GM12878 (cell line): Measurements from ENCODE around the gene SEMA4D. TPM values are rescaled to one million over a fixed set of nuclear protein-coding genes. Genes with fewer than 3 reads are reported as not detected.
A peak's percentile ranks its signal among the peaks of the same experiment; 100 is the strongest.

ENCODE experiments used
- BCL11A ChIP-seq: IDR thresholded peaks from 2 replicates; pipeline ENCODE4 v1.6.1; 2011; ENCODE audit warnings: low read depth, low read length
- BHLHE40 ChIP-seq, 2 experiments: fragments of 450-650 bp in 1 of 2; IDR thresholded peaks; 2 replicates each; pipeline ENCODE4 v1.6.1; 2011 to 2017; ENCODE audit warnings: low read depth in 2 of 2, borderline replicate concordance in 1 of 2, improper control_type of control experiment in 1 of 2, low read length in 1 of 2, mild to moderate bottlenecking in 1 of 2
- CHD2 ChIP-seq: IDR thresholded peaks from 2 replicates; pipeline ENCODE4 v1.6.1; 2011; ENCODE audit warnings: low read depth, low read length, improper control_type of control experiment, borderline replicate concordance
- ETV6 ChIP-seq, 2 experiments: fragments of 450-650 bp in 1 of 2; IDR thresholded peaks in 1 of 2; conservative IDR thresholded peaks in 1 of 2; 2 replicates each; pipeline ENCODE4 v1.6.1; 2014; ENCODE audit warnings: antibody characterized with exemption in 1 of 2, borderline replicate concordance in 1 of 2, low read depth in 1 of 2, mild to moderate bottlenecking in 1 of 2, moderate library complexity in 1 of 2
- GABPA ChIP-seq: IDR thresholded peaks from 2 replicates; pipeline ENCODE4 v1.6.1; 2014; ENCODE audit warnings: antibody characterized with exemption, low read depth, mild to moderate bottlenecking, inconsistent platforms
- HDAC2 ChIP-seq: fragments of 200-600 bp; sonication (generic); IDR thresholded peaks from 2 replicates; pipeline ENCODE4 v1.6.1; 2017
- MLLT1 ChIP-seq: fragments of 450-650 bp; IDR thresholded peaks from 2 replicates; pipeline ENCODE4 v1.6.1; 2016; ENCODE audit warnings: mild to moderate bottlenecking
- MYC ChIP-seq: IDR thresholded peaks from 2 replicates; pipeline ENCODE4 v1.6.1; 2011; ENCODE audit warnings: mild to moderate bottlenecking, low read length, moderate library complexity, inconsistent platforms; ENCODE audit not compliant: insufficient read depth, insufficient replicate concordance, insufficient read length, severe bottlenecking
- RAD51 ChIP-seq: fragments of 450-650 bp; IDR thresholded peaks from 2 replicates; pipeline ENCODE4 v1.6.1; 2016; ENCODE audit warnings: moderate library complexity, mild to moderate bottlenecking, inconsistent platforms
- RELB ChIP-seq: fragments of 450-650 bp; IDR thresholded peaks from 2 replicates; pipeline ENCODE4 v1.6.1; 2017; ENCODE audit warnings: low read depth, mild to moderate bottlenecking, moderate library complexity
- SP1 ChIP-seq: IDR thresholded peaks from one replicate; pipeline ENCODE4 v1.6.1; 2011; ENCODE audit warnings: low read depth, low read length
- TBL1XR1 ChIP-seq: IDR thresholded peaks from 2 replicates; pipeline ENCODE4 v1.6.1; 2012; ENCODE audit warnings: low read depth, low read length, improper control_type of control experiment
- ZNF687 ChIP-seq: fragments of 450-650 bp; IDR thresholded peaks from 2 replicates; pipeline ENCODE4 v1.6.1; 2017; ENCODE audit warnings: mild to moderate bottlenecking, moderate library complexity
- ZZZ3 ChIP-seq: IDR thresholded peaks from 2 replicates; pipeline ENCODE4 v1.6.1; 2011; ENCODE audit warnings: low read depth; ENCODE audit not compliant: control insufficient read depth, insufficient read length
- polyA plus RNA-seq, 11 experiments: library from polyadenylated mRNA; depleted of rRNA in 4 of 11; unstranded in 6 of 11; stranded (reverse) in 5 of 11; fragments of >200 nt; fragmentation: Nextera tagmentation in 4 of 11; fragmentation: Illumina TruSeq in 1 of 11; extraction: Ambion mirVana in 4 of 11; extraction: Trizol in 1 of 11; gene quantifications; 1 replicate in 1 of 11; 2 replicates in 10 of 11; pipeline versions ENCODE4 v1.2.1 to v1.2.3, GENCODE V29; 2011 to 2016; ENCODE audit warnings: inconsistent platforms in 2 of 11, missing spikeins in 2 of 11, low read depth in 1 of 11
- total RNA-seq, 4 experiments: library from RNA; depleted of rRNA in 3 of 4; stranded (reverse); fragments of >200 nt in 3 of 4; fragmentation: Illumina TruSeq in 1 of 4; extraction: Trizol in 1 of 4; gene quantifications; 2 replicates each; pipeline versions ENCODE4 v1.2.1 to v1.2.3, GENCODE V29; 2013 to 2021

SEMA4D gene
- total and polyA plus RNA-seq, 10 of the 15 experiments (the other 5 are each of a cell fraction or from before 2014, with no cell fraction given) = 15.1 to 136 (median 39.6) TPM

GRCh38 chr9:89426384-89426961, 71.4 kb downstream of the SEMA4D start (continued):
- peak; percentile 73; the same call in 1 of the 2 replicates for TF ChIP-seq RELB
- peak; percentile 90 for TF ChIP-seq BCL11A
- TF ChIP-seq ZZZ3 = no peak
- no peak for TF ChIP-seq HDAC2
- TF ChIP-seq SP1 = peak; percentile 73
- TF ChIP-seq BHLHE40 (IDR thresholded peaks at IDR 0.05; ENCODE audit: borderline replicate concordance in 1 of 2, low read depth in 2 of 2, low read length in 1 of 2) = peak; percentile 87 to 92
- TF ChIP-seq MYC = no peak
- TF ChIP-seq GABPA = no peak
- TF ChIP-seq TBL1XR1 = peak; percentile 90
- TF ChIP-seq ZNF687 = peak; percentile 81
- peak; percentile 57; the same call in 1 of the 2 replicates for TF ChIP-seq RAD51
- TF ChIP-seq ETV6 (conservative IDR thresholded peaks at IDR 0.05 in 1 of 2, IDR thresholded peaks at IDR 0.05 in 1 of 2; ENCODE audit: borderline replicate concordance in 1 of 2, low read depth in 1 of 2) = peak in 1 of 2 experiments; percentile 76; a peak in 1 of 4 replicates
- TF ChIP-seq MLLT1 = peak; percentile 89
- peak; percentile 72; the same call in 1 of the 2 replicates for TF ChIP-seq CHD2
